A549 (cell line): Measurements from ENCODE around the gene KCNJ6. TPM values are rescaled to one million over a fixed set of nuclear protein-coding genes. Genes with fewer than 3 reads are reported as not detected.

Source experiments
- ATAC-seq, 2 experiments: fragments of 200-7000 bp in 1 of 2; fragments of >200 bp in 1 of 2; cut with Nextera tagmentation in 1 of 2; cut with Tn5 transposase in 1 of 2; 3 replicates each; pipeline versions ENCODE4 v1.8.0 to v1.9.1; 2018 to 2020; ENCODE audit warnings: mild to moderate bottlenecking in 1 of 2, moderate library complexity in 1 of 2
- CTCF ChIA-PET: fragments of 300-600 bp; sonication (Branson Sonifier 250); formaldehyde crosslinking; extraction: SDS; loops from one replicate; lab custom pipeline; 2021; ENCODE audit warnings: antibody characterized with exemption, inconsistent platforms; lab: Yijun Ruan, JAX
- POLR2A ChIA-PET: fragments of 350-600 bp; formaldehyde crosslinking; extraction: SDS; loops from one replicate; lab custom pipeline; 2021; ENCODE audit warnings: antibody characterized with exemption, inconsistent platforms; lab: Yijun Ruan, JAX
- DNase-seq, 2 experiments: peaks; one replicate each; pipeline versions ENCODE4 v3.0.0 to v3.0.0-alpha.2; 2011 to 2016; ENCODE audit warnings: low read depth in 1 of 2, low spot score in 1 of 2
- FAIRE-seq: peaks from 2 replicates; lab custom pipeline; 2011; peaks lifted over from hg19 to GRCh38; lab: Jason Lieb, UNC
- H3K27ac ChIP-seq, 2 experiments: fragments of >200 bp; sonication (Bioruptor Twin); formaldehyde crosslinking; 3 replicates each; pipeline ENCODE4 v1.5.1; 2016 to 2017
- H3K4me1 ChIP-seq: fragments of >200 bp; sonication (Bioruptor Twin); formaldehyde crosslinking; 3 replicates; pipeline ENCODE4 v1.6.1; 2016
- H3K4me2 ChIP-seq: fragments of >200 bp; sonication (Bioruptor Twin); formaldehyde crosslinking; 3 replicates; pipeline ENCODE4 v1.6.1; 2016
- H3K4me3 ChIP-seq: fragments of >200 bp; sonication (Bioruptor Twin); formaldehyde crosslinking; 3 replicates; pipeline ENCODE4 v1.5.1; 2016
- H3K9me3 ChIP-seq: fragments of >200 bp; sonication (Bioruptor Twin); formaldehyde crosslinking; 3 replicates; pipeline ENCODE4 v1.6.1; 2016
- CBX8 ChIP-seq: fragments of 200-600 bp; sonication (generic); IDR thresholded peaks from 2 replicates; pipeline ENCODE4 v1.6.1; 2016
- CEBPB ChIP-seq, 2 experiments: fragments of >200 bp in 1 of 2; sonication (Bioruptor Twin) in 1 of 2; formaldehyde crosslinking in 1 of 2; IDR thresholded peaks; 2 replicates each; pipeline ENCODE4 v1.6.1; 2012 to 2016
- CHD2 ChIP-seq: fragments of 150-350 bp; IDR thresholded peaks from 2 replicates; pipeline ENCODE4 v1.6.1; 2014; ENCODE audit warnings: low read length; ENCODE audit not compliant: partially characterized antibody
- ESRRA ChIP-seq: fragments of 150-350 bp; IDR thresholded peaks from 2 replicates; pipeline ENCODE4 v1.6.1; 2014; ENCODE audit warnings: mild to moderate bottlenecking, low read length, borderline replicate concordance
- FOSL2 ChIP-seq, 2 experiments: fragments of 450-650 bp in 1 of 2; fragments of >200 bp in 1 of 2; sonication (Bioruptor Twin) in 1 of 2; formaldehyde crosslinking; IDR thresholded peaks; 2 replicates each; pipeline versions ENCODE4 v1.5.0 to v1.6.1; 2016 to 2020; ENCODE audit warnings: mild to moderate bottlenecking in 1 of 2, moderate library complexity in 1 of 2
- FOXS1 ChIP-seq: fragments of 250-450 bp; sonication (Bioruptor Pico); IDR thresholded peaks from 2 replicates; pipeline ENCODE4 v1.5.0; 2020; ENCODE audit warnings: mild to moderate bottlenecking, moderate library complexity
- GATA3 ChIP-seq: IDR thresholded peaks from 2 replicates; pipeline ENCODE4 v1.6.1; 2012; ENCODE audit warnings: borderline replicate concordance
- HDAC2 ChIP-seq: fragments of 200-600 bp; sonication (generic); IDR thresholded peaks from 2 replicates; pipeline ENCODE4 v1.6.1; 2016
- HOXB5 ChIP-seq: fragments of 250-450 bp; sonication (Bioruptor Pico); IDR thresholded peaks from 2 replicates; pipeline ENCODE4 v1.5.0; 2020; ENCODE audit warnings: mild to moderate bottlenecking, moderate library complexity
- JUN ChIP-seq, 2 experiments: fragments of >200 bp; sonication (Bioruptor Twin); formaldehyde crosslinking; IDR thresholded peaks; 2 replicates in 1 of 2; 3 replicates in 1 of 2; pipeline ENCODE4 v1.6.1; 2016 to 2017
- MAFK ChIP-seq: fragments of 450-650 bp; IDR thresholded peaks from 2 replicates; pipeline ENCODE4 v1.6.1; 2014; ENCODE audit not compliant: partially characterized antibody
- MAZ ChIP-seq: fragments of 150-350 bp; IDR thresholded peaks from 2 replicates; pipeline ENCODE4 v1.6.1; 2014; ENCODE audit warnings: antibody characterized with exemption, low read depth, low read length, borderline replicate concordance
- MYC ChIP-seq: IDR thresholded peaks from 2 replicates; pipeline ENCODE4 v1.6.1; 2012; ENCODE audit warnings: mild to moderate bottlenecking, inconsistent platforms, low read length, improper control_type of control experiment, borderline replicate concordance
- NPAS2 ChIP-seq: fragments of 250-450 bp; sonication (Bioruptor Pico); IDR thresholded peaks from 2 replicates; pipeline ENCODE4 v1.8.0; 2022; ENCODE audit warnings: mild to moderate bottlenecking, moderate library complexity, borderline replicate concordance
- RAD21 ChIP-seq, 2 experiments: fragments of >200 bp in 1 of 2; sonication (Bioruptor Twin) in 1 of 2; formaldehyde crosslinking in 1 of 2; IDR thresholded peaks in 1 of 2; conservative IDR thresholded peaks in 1 of 2; 2 replicates in 1 of 2; 3 replicates in 1 of 2; pipeline ENCODE4 v1.6.1; 2012 to 2018; ENCODE audit warnings: inconsistent platforms in 1 of 2
- RCOR1 ChIP-seq: fragments of 150-350 bp; IDR thresholded peaks from 2 replicates; pipeline ENCODE4 v1.6.1; 2014; ENCODE audit warnings: antibody characterized with exemption, low read length, low read depth
- RFX5 ChIP-seq: fragments of 450-650 bp; IDR thresholded peaks from 2 replicates; pipeline ENCODE4 v1.7.1; 2014; ENCODE audit warnings: antibody characterized with exemption, mild to moderate bottlenecking, moderate library complexity
- RNF2 ChIP-seq: fragments of 200-600 bp; sonication (generic); IDR thresholded peaks from 2 replicates; pipeline ENCODE4 v1.6.1; 2016; ENCODE audit warnings: low read depth, mild to moderate bottlenecking, antibody characterized with exemption, moderate library complexity, borderline replicate concordance
- TFCP2L1 ChIP-seq: fragments of 250-450 bp; sonication (Bioruptor Pico); IDR thresholded peaks from 2 replicates; pipeline ENCODE4 v1.5.0; 2021; ENCODE audit warnings: mild to moderate bottlenecking
- ZNF302 ChIP-seq: fragments of 250-450 bp; sonication (Bioruptor Pico); IDR thresholded peaks from 2 replicates; pipeline ENCODE4 v1.9.0; 2021; ENCODE audit warnings: inconsistent platforms, mild to moderate bottlenecking, moderate library complexity
- WGBS: methylation state at CpG from one replicate; pipeline ENCODE4 v1.1.6; 2017; ENCODE audit errors: missing lambda C conversion rate; 5-methylcytosine and 5-hydroxymethylcytosine counted together
- polyA plus RNA-seq, 4 experiments: library from polyadenylated mRNA; depleted of rRNA in 3 of 4; stranded (reverse); fragments of >200 nt; fragmentation: RNase III in 1 of 4; extraction: RNeasy Plus Mini Kit Qiagen cat#74134 plus additional on column Dnase treatment in 1 of 4; gene quantifications; 2 replicates in 3 of 4; 3 replicates in 1 of 4; pipeline ENCODE4 v1.2.3, GENCODE V29; 2011 to 2017
- TF ChIP-seq, protein P1 (sequence below): fragments of 250-450 bp; sonication (Bioruptor Pico); IDR thresholded peaks from 2 replicates; pipeline ENCODE4 v1.5.0; 2020; ENCODE audit warnings: low read depth, mild to moderate bottlenecking, moderate library complexity
- TF ChIP-seq, protein P2 (sequence below): IDR thresholded peaks from 2 replicates; pipeline ENCODE4 v1.6.1; 2012
- TF ChIP-seq, protein P3 (sequence below): IDR thresholded peaks from 2 replicates; pipeline ENCODE4 v1.6.1; 2012; ENCODE audit warnings: low read depth, borderline replicate concordance
- TF ChIP-seq, protein P4 (sequence below): fragments of 450-650 bp; IDR thresholded peaks from 2 replicates; pipeline ENCODE4 v1.6.1; 2014; ENCODE audit warnings: antibody characterized with exemption

The KCNJ6 gene
- polyA plus RNA-seq, 2 of the 4 experiments (the other 2 are of a cell fraction), result 0.68 to 1.4 TPM

DNA sequence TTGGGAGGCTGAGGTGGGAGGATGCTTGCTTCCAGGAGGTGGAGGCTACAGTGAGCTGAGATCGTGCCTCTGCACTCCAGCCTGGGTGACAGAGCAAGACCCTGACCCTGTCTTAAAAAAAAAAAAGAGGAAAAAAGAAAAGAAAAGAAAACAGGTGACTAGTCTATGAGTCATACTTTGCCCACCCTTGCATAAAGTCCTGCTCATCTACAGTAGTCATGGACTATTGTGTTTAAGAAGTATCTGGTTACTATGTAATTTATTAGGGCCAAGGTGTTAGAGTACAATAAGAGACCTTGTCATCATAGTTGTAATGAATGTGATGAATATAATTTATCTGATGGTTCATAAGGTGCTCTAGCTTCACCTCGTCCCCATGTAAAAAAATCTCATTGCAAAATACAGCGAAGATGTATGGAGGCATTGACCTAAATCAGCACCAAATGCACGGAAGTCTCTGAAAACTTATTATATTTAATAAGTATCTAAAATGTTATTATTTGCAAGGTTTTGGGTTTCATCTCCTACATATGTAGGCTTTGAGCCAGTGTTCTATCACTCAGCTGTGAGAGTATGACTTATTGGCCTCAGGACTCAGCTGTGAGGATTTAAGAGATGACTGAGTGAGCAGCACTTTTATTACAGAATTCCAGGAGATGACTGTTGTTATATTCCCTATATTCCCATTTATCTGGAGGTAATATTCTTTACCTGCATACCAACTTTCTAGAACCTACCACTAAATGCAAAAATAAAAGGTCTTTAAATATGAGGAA is 19.9 kb upstream of the KCNJ6 start:
- CTCF ChIA-PET, result interaction anchor here (0.8 kb wide), 1 partner anchor 342 kb away, joined by 3 read pairs; no protein-coding TSS in a partner anchor
- Histone ChIP-seq H3K4me3 (no peak overlapping the region), H3K27ac (no peak overlapping the region), H3K9me3 (peaks cover 16% of the 10 kb centered on the region; the same call in 2 of the 3 replicates), H3K4me2 (no peak overlapping the region), H3K4me1 (no peaks in the 10 kb centered on the region)
- FAIRE-seq, result no peak
- no peak for ATAC-seq
- POLR2A ChIA-PET, result no interaction called here
- no peak for DNase-seq
- TF ChIP-seq, protein P1, sequence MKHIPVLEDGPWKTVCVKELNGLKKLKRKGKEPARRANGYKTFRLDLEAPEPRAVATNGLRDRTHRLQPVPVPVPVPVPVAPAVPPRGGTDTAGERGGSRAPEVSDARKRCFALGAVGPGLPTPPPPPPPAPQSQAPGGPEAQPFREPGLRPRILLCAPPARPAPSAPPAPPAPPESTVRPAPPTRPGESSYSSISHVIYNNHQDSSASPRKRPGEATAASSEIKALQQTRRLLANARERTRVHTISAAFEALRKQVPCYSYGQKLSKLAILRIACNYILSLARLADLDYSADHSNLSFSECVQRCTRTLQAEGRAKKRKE (CRISPR knock-in tag), result no peak
- TF ChIP-seq HDAC2, result no peak
- TF ChIP-seq, protein P2, sequence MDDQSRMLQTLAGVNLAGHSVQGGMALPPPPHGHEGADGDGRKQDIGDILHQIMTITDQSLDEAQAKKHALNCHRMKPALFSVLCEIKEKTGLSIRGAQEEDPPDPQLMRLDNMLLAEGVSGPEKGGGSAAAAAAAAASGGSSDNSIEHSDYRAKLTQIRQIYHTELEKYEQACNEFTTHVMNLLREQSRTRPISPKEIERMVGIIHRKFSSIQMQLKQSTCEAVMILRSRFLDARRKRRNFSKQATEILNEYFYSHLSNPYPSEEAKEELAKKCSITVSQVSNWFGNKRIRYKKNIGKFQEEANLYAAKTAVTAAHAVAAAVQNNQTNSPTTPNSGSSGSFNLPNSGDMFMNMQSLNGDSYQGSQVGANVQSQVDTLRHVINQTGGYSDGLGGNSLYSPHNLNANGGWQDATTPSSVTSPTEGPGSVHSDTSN, result no peak
- no peak for TF ChIP-seq FOSL2 (IDR thresholded peaks at IDR 0.05)
- TF ChIP-seq FOSL2 (CRISPR knock-in tag; IDR thresholded peaks at IDR 0.05), result peak; percentile 19; the same call in 1 of the 2 replicates
- TF ChIP-seq, protein P3, sequence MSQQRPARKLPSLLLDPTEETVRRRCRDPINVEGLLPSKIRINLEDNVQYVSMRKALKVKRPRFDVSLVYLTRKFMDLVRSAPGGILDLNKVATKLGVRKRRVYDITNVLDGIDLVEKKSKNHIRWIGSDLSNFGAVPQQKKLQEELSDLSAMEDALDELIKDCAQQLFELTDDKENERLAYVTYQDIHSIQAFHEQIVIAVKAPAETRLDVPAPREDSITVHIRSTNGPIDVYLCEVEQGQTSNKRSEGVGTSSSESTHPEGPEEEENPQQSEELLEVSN, result no peak
- TF ChIP-seq MAZ, result no peak
- no peak for TF ChIP-seq RFX5
- 71% methylated on average over 4 of the region's 4 CpGs for WGBS

DNA sequence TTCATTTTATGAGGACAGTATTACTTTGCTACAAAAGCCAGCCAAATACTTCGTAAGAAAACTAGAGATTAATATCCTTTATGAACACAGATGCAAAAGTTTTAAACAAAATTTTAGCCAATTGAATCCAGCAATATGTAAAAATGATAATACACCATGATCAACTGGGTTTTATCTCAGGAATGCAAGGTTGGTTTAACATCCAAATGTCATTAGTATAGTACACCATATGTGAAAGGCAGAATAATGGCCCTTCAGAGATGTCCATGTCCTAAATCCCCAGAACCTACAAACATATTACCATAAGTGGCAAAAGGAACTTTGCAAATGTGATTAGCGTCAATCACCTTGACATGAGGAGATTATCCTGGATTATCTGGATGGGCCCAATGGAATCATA is 16.7 kb upstream of the KCNJ6 start:
- Histone ChIP-seq H3K4me3 (no peak overlapping the region), H3K9me3 (peaks cover 18% of the 10 kb centered on the region; the same call in 2 of the 3 replicates), H3K4me2 (no peak overlapping the region), H3K27ac (no peak overlapping the region), H3K4me1 (no peaks in the 10 kb centered on the region)
- no peak for TF ChIP-seq CBX8
- no peak for TF ChIP-seq CHD2
- TF ChIP-seq MAFK, result no peak
- TF ChIP-seq RNF2, result no peak
- no peak for TF ChIP-seq CEBPB (IDR thresholded peaks at IDR 0.05)
- TF ChIP-seq NPAS2 (CRISPR knock-in tag), result no peak
- no peak for TF ChIP-seq MYC
- no peak for TF ChIP-seq JUN (IDR thresholded peaks at IDR 0.05)
- TF ChIP-seq ZNF302 (CRISPR knock-in tag), result no peak
- TF ChIP-seq RCOR1, result no peak
- no peak for TF ChIP-seq HOXB5 (CRISPR knock-in tag)
- no peak for TF ChIP-seq RAD21 (conservative IDR thresholded peaks at IDR 0.05 in 1 of 2, IDR thresholded peaks at IDR 0.05 in 1 of 2)
- no peak for TF ChIP-seq FOXS1
- TF ChIP-seq, protein P4, sequence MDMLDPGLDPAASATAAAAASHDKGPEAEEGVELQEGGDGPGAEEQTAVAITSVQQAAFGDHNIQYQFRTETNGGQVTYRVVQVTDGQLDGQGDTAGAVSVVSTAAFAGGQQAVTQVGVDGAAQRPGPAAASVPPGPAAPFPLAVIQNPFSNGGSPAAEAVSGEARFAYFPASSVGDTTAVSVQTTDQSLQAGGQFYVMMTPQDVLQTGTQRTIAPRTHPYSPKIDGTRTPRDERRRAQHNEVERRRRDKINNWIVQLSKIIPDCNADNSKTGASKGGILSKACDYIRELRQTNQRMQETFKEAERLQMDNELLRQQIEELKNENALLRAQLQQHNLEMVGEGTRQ, result no peak
- no peak for TF ChIP-seq GATA3
- TF ChIP-seq TFCP2L1 (CRISPR knock-in tag), result no peak
- TF ChIP-seq ESRRA, result no peak
- no peak for TF ChIP-seq RFX5
- ATAC-seq, result no peak
- 49% methylated on average over 2 of the region's 2 CpGs for WGBS
- CTCF ChIA-PET, result no interaction called here
- DNase-seq, result no peak
- POLR2A ChIA-PET, result no interaction called here
- no peak for FAIRE-seq
